GM12878 (cell line): ENCODE results near the gene TJP1. TPM values are rescaled to one million over a fixed set of nuclear protein-coding genes. Genes with fewer than 3 reads are reported as not detected.

Experiments used
- ATAC-seq: fragments of 200-7000 bp; cut with Tn5 transposase; 3 replicates; pipeline ENCODE4 v1.9.1; 2020; ENCODE audit warnings: mild to moderate bottlenecking, moderate library complexity
- BruUV-seq: library from RNA; stranded (reverse); fragments of 400-500 nt; replicated peaks from 2 replicates; lab custom pipeline; 2021; lab: Mats Ljungman, UMichigan
- CTCF ChIA-PET: fragments of 300-600 bp; sonication (Branson Sonifier 250); formaldehyde crosslinking; extraction: SDS; loops from one replicate; lab custom pipeline; 2021; ENCODE audit warnings: inconsistent platforms; lab: Yijun Ruan, JAX
- POLR2A ChIA-PET: fragments of 350-600 bp; formaldehyde crosslinking; extraction: SDS; loops from one replicate; lab custom pipeline; 2021; ENCODE audit warnings: inconsistent platforms; lab: Charles Lee
- RAD21 ChIA-PET: fragments of 300-600 bp; sonication (Branson Sonifier 250); formaldehyde crosslinking; loops from one replicate; lab custom pipeline; 2023; ENCODE audit warnings: antibody characterized with exemption; ENCODE audit not compliant: unreplicated experiment; lab: Charles Lee
- SMC1A ChIA-PET: fragments of 300-600 bp; sonication (Branson Sonifier 250); formaldehyde crosslinking; loops from one replicate; lab custom pipeline; 2023; ENCODE audit not compliant: unreplicated experiment, uncharacterized antibody; lab: Charles Lee
- DNase-seq: peaks from one replicate; pipeline ENCODE4 v3.0.0-alpha.2; 2011; ENCODE audit warnings: low read depth, low spot score
- FAIRE-seq: peaks from 3 replicates; lab custom pipeline; 2011; peaks lifted over from hg19 to GRCh38; lab: Jason Lieb, UNC
- H2AFZ ChIP-seq: 2 replicates; pipeline ENCODE4 v1.6.0; 2011; ENCODE audit warnings: low read depth, low read length, control low read depth; ENCODE audit not compliant: control insufficient read depth
- H3K27ac ChIP-seq: 2 replicates; pipeline ENCODE4 v1.5.1; 2011; ENCODE audit warnings: control low read depth; ENCODE audit not compliant: control insufficient read depth, insufficient read depth
- H3K27me3 ChIP-seq, 2 experiments: replicated peaks in 1 of 2; 2 replicates each; pipeline versions ENCODE4 v1.6.0 to v1.6.1; 2011; ENCODE audit warnings: low read length in 1 of 2; ENCODE audit not compliant: control insufficient read depth in 2 of 2, insufficient read depth in 2 of 2
- H3K36me3 ChIP-seq, 2 experiments: 2 replicates each; pipeline ENCODE4 v1.5.1; 2011; ENCODE audit warnings: low read length in 1 of 2; ENCODE audit not compliant: control insufficient read depth in 2 of 2, insufficient read depth in 2 of 2
- H3K4me1 ChIP-seq: 2 replicates; pipeline ENCODE4 v1.6.1; 2011; ENCODE audit warnings: mild to moderate bottlenecking, low read length, moderate library complexity, mixed read lengths; ENCODE audit not compliant: control insufficient read depth, insufficient read depth
- H3K4me2 ChIP-seq: 2 replicates; pipeline ENCODE4 v1.6.0; 2011; ENCODE audit warnings: control low read depth; ENCODE audit not compliant: control insufficient read depth, insufficient read depth
- H3K4me3 ChIP-seq: fragments of 200-600 bp; sonication (generic); 2 replicates; pipeline ENCODE4 v1.5.1; 2016
- H3K79me2 ChIP-seq: 2 replicates; pipeline ENCODE4 v1.6.0; 2011; ENCODE audit warnings: low read length; ENCODE audit not compliant: control insufficient read depth, insufficient read depth
- H3K9ac ChIP-seq: 2 replicates; pipeline ENCODE4 v1.8.0; 2011; ENCODE audit warnings: low read length, control low read depth, mixed read lengths; ENCODE audit not compliant: control insufficient read depth, insufficient read depth
- H3K9me3 ChIP-seq: replicated peaks from 3 replicates; pipeline ENCODE4 v1.5.1; 2011; ENCODE audit warnings: mild to moderate bottlenecking, low read length; ENCODE audit not compliant: control insufficient read depth, insufficient read depth
- H4K20me1 ChIP-seq: 2 replicates; pipeline ENCODE4 v1.6.0; 2011; ENCODE audit not compliant: control insufficient read depth, insufficient read depth
- BACH1 ChIP-seq: fragments of 450-650 bp; IDR thresholded peaks from 2 replicates; pipeline ENCODE4 v1.6.1; 2017; ENCODE audit warnings: mild to moderate bottlenecking, borderline replicate concordance
- E2F8 ChIP-seq: fragments of 450-650 bp; IDR thresholded peaks from 2 replicates; pipeline ENCODE4 v1.6.1; 2018; ENCODE audit warnings: mild to moderate bottlenecking, low read depth, moderate library complexity; ENCODE audit not compliant: partially characterized antibody
- HCFC1 ChIP-seq: fragments of 150-350 bp; IDR thresholded peaks from 2 replicates; pipeline ENCODE4 v1.6.1; 2014; ENCODE audit warnings: low read length
- HDGF ChIP-seq: fragments of 450-650 bp; IDR thresholded peaks from 2 replicates; pipeline ENCODE4 v1.6.1; 2016; ENCODE audit warnings: antibody characterized with exemption
- IRF5 ChIP-seq: fragments of 450-650 bp; IDR thresholded peaks from 2 replicates; pipeline ENCODE4 v1.6.1; 2017; ENCODE audit warnings: borderline replicate concordance
- NFIC ChIP-seq: IDR thresholded peaks from 2 replicates; pipeline ENCODE4 v1.6.1; 2012; ENCODE audit warnings: low read depth, mild to moderate bottlenecking, inconsistent platforms, low read length, moderate library complexity
- PKNOX1 ChIP-seq: fragments of 450-650 bp; IDR thresholded peaks from 2 replicates; pipeline ENCODE4 v1.6.1; 2016; ENCODE audit warnings: mild to moderate bottlenecking
- POLR2AphosphoS5 ChIP-seq: IDR thresholded peaks from 2 replicates; pipeline ENCODE4 v1.6.1; 2011; ENCODE audit warnings: mild to moderate bottlenecking, low read length, inconsistent platforms
- PRDM15 ChIP-seq: fragments of 450-650 bp; formaldehyde crosslinking; IDR thresholded peaks from 2 replicates; pipeline ENCODE4 v1.4.0; 2020; ENCODE audit warnings: mild to moderate bottlenecking, moderate library complexity
- RAD21 ChIP-seq: IDR thresholded peaks from 2 replicates; pipeline ENCODE4 v1.6.1; 2011; ENCODE audit warnings: mild to moderate bottlenecking, low read depth, low read length, moderate library complexity; ENCODE audit not compliant: insufficient read depth
- RB1 ChIP-seq: fragments of 450-650 bp; formaldehyde crosslinking; IDR thresholded peaks from 2 replicates; pipeline ENCODE4 v1.6.1; 2017; ENCODE audit warnings: mild to moderate bottlenecking, borderline replicate concordance
- SPI1 ChIP-seq: IDR thresholded peaks from 2 replicates; pipeline ENCODE4 v1.6.1; 2011; ENCODE audit warnings: low read depth, mild to moderate bottlenecking, low read length, moderate library complexity, borderline replicate concordance; ENCODE audit not compliant: insufficient read depth
- SREBF1 ChIP-seq: IDR thresholded peaks from 2 replicates; pipeline ENCODE4 v1.6.1; 2012; ENCODE audit warnings: mild to moderate bottlenecking, low read length
- TARDBP ChIP-seq: IDR thresholded peaks from 2 replicates; pipeline ENCODE4 v1.6.1; 2016; ENCODE audit warnings: borderline replicate concordance
- WGBS: methylation state at CpG from one replicate; pipeline ENCODE4 v1.1.6; 2016; ENCODE audit warnings: low lambda C conversion rate; ENCODE audit not compliant: insufficient replicate concordance, insufficient coverage; ENCODE audit errors: missing lambda C conversion rate; 5-methylcytosine and 5-hydroxymethylcytosine counted together
- in situ Hi-C: fragments of 300-500 bp; cut with MboI; formaldehyde crosslinking; loops from 9 replicates; pipeline ENCODE4 v1.14.3; 2018; ENCODE audit warnings: mixed read lengths
- intact Hi-C: fragments of 100-400 bp; cut with micrococcal nuclease; formaldehyde crosslinking; loops from one replicate; pipeline ENCODE4 v1.14.2; 2022; ENCODE audit not compliant: unreplicated experiment
- polyA plus RNA-seq, 11 experiments: library from polyadenylated mRNA; depleted of rRNA in 4 of 11; unstranded in 6 of 11; stranded (reverse) in 5 of 11; fragments of >200 nt; fragmentation: Nextera tagmentation in 4 of 11; fragmentation: Illumina TruSeq in 1 of 11; extraction: Ambion mirVana in 4 of 11; extraction: Trizol in 1 of 11; gene quantifications; 1 replicate in 1 of 11; 2 replicates in 10 of 11; pipeline versions ENCODE4 v1.2.1 to v1.2.3, GENCODE V29; 2011 to 2016; ENCODE audit warnings: inconsistent platforms in 2 of 11, missing spikeins in 2 of 11, low read depth in 1 of 11
- total RNA-seq, 4 experiments: library from RNA; depleted of rRNA in 3 of 4; stranded (reverse); fragments of >200 nt in 3 of 4; fragmentation: Illumina TruSeq in 1 of 4; extraction: Trizol in 1 of 4; gene quantifications; 2 replicates each; pipeline versions ENCODE4 v1.2.1 to v1.2.3, GENCODE V29; 2013 to 2021

Gene TJP1
- total and polyA plus RNA-seq, 10 of the 15 experiments (the other 5 are each of a cell fraction or from before 2014, with no cell fraction given), result 0.01 to 0.49 (median 0.08) TPM; not detected in 7

- no peaks in the 10 kb centered on the region for H4K20me1 ChIP-seq
- SMC1A ChIA-PET, result no interaction called here
- CTCF ChIA-PET, result no interaction called here
- RAD21 ChIA-PET, result no interaction called here
- no peaks in the 10 kb centered on the region for H3K27me3 ChIP-seq
- no peak overlapping the region for H3K27ac ChIP-seq
- in situ Hi-C loops, result no loop called here
- intact Hi-C loops, result loop anchor here (5.0 kb wide), 1 partner anchor 49 kb away; no protein-coding TSS in a partner anchor
- FAIRE-seq (no peak), DNase-seq (no peak), ATAC-seq (no peak)
- POLR2A ChIA-PET, result no interaction called here
- H3K9me3 ChIP-seq, result no peaks in the 10 kb centered on the region; the same call in 2 of the 3 replicates
- no peak overlapping the region for H3K4me2 ChIP-seq
- H3K4me3 ChIP-seq, result no peak overlapping the region
- WGBS, result 11% methylated on average over 9 of the region's 10 CpGs
- TF ChIP-seq RAD21 (no peak), SPI1 (no peak), E2F8 (no peak), HDGF (no peak), BACH1 (no peak), POLR2AphosphoS5 (no peak), NFIC (no peak), IRF5 (no peak), SREBF1 (no peak), PKNOX1 (no peak), PRDM15 (CRISPR knock-in tag) (no peak), TARDBP (no peak), HCFC1 (no peak), RB1 (no peak)
- no TSS peak for BruUV-seq
- H3K79me2 ChIP-seq, result no peaks in the 10 kb centered on the region
- H3K9ac ChIP-seq, result no peak overlapping the region
- no peaks in the 10 kb centered on the region for H3K4me1 ChIP-seq
- H2AFZ ChIP-seq, result no peak overlapping the region
- no peaks in the 10 kb centered on the region for H3K36me3 ChIP-seq
Observed at GRCh38 chr15:29677871-29678461, 144.3 kb downstream of the TJP1 start.
